ENCODE data around the gene ACSF3. TPM values are rescaled to one million over a fixed set of nuclear protein-coding genes. Genes with fewer than 3 reads are reported as not detected.

The ACSF3 gene
- total and polyA plus RNA-seq, 2 of the 4 experiments (the other 2 are of a cell fraction), result 9.5 to 14.2 TPM

GRCh38 chr16:89057738-89058137 lies 35.9 kb upstream of the ACSF3 start:
- 92% methylated on average over 2 of the region's 9 CpGs; no CpG with 5 or more reads in 1 of the 2 experiments for WGBS, 2 experiments (ENCODE audit: extremely low coverage in 2 of 2, insufficient read length in 1 of 2)
- BruUV-seq (replicated peaks), result no TSS peak
- Histone ChIP-seq H3K18ac (ENCODE audit: low read depth, low read length) (no peak overlapping the region), H2AK5ac (ENCODE audit: low read depth, low read length) (no peak overlapping the region), H4K8ac (ENCODE audit: low read depth in 2 of 2, low read length in 2 of 2) (no peak overlapping the region), H3K9me3 (ENCODE audit: control insufficient read depth, insufficient read depth, low read length) (no peaks in the 10 kb centered on the region), H3K36me3 (ENCODE audit: control insufficient read depth, insufficient read depth, low read length) (no peaks in the 10 kb centered on the region), H3K23ac (ENCODE audit: low read depth, low read length) (no peak overlapping the region), H3K4ac (ENCODE audit: low read depth, low read length) (no peak overlapping the region), H3K27me3 (ENCODE audit: control insufficient read depth, insufficient read depth, low read length) (peaks cover 22% of the 10 kb centered on the region), H3K4me1 (ENCODE audit: control insufficient read depth, insufficient read depth, low read length) (no peaks in the 10 kb centered on the region), H3K4me2 (ENCODE audit: low read depth, low read length) (no peak overlapping the region), H3K9me1 (ENCODE audit: insufficient read depth, low read length) (no peaks in the 10 kb centered on the region), H3K79me1 (ENCODE audit: low read depth in 1 of 2, low read length in 2 of 2) (no peaks in the 10 kb centered on the region), H4K91ac (ENCODE audit: insufficient read depth, low read depth, low read length) (no peak overlapping the region), H3K27ac (ENCODE audit: insufficient read depth, low read length) (no peak overlapping the region), H2BK20ac (ENCODE audit: low read depth, low read length) (no peak overlapping the region), H3K14ac (replicated peaks; ENCODE audit: low read depth, low read length) (no peak overlapping the region), H4K20me1 (ENCODE audit: insufficient read depth, low read length) (no peaks in the 10 kb centered on the region), H3K4me3 (ENCODE audit: insufficient read depth, low read depth, low read length) (no peak overlapping the region), H2BK120ac (ENCODE audit: low read depth, low read length) (no peak overlapping the region), H3K56ac (ENCODE audit: extremely low read depth, insufficient read depth, low read length) (no peak overlapping the region), H4K5ac (ENCODE audit: low read depth, low read length) (no peak overlapping the region), H2BK5ac (ENCODE audit: low read depth, low read length, poor library complexity, severe bottlenecking) (no peak overlapping the region), H2BK15ac (ENCODE audit: low read depth, low read length) (no peak overlapping the region), H2AFZ (replicated peaks; ENCODE audit: low read length, poor library complexity) (no peak overlapping the region), H3K9ac (ENCODE audit: low read depth, low read length) (no peak overlapping the region), H2AK9ac (replicated peaks; ENCODE audit: low read depth, low read length, poor library complexity) (no peak overlapping the region)
- intact Hi-C loops (cut with micrococcal nuclease), result no loop called here
- dilution Hi-C loops (cut with HindIII; ENCODE audit: low sequenced_read_pairs, unreplicated experiment), result no loop called here
- in situ Hi-C loops (cut with MboI; ENCODE audit: low sequenced_read_pairs), result no loop called here
- TF ChIP-seq CEBPB (IDR thresholded peaks at IDR 0.05; ENCODE audit: low read depth, low read length) (no peak), MAZ (IDR thresholded peaks at IDR 0.05; ENCODE audit: borderline replicate concordance, low read depth, low read length) (no peak), SMC3 (IDR thresholded peaks at IDR 0.05; ENCODE audit: low read depth, low read length) (no peak), RCOR1 (IDR thresholded peaks at IDR 0.05; ENCODE audit: insufficient replicate concordance, low read length) (no peak), MAFK (IDR thresholded peaks at IDR 0.05; ENCODE audit: low read depth, low read length) (no peak), RAD21 (IDR thresholded peaks at IDR 0.05; ENCODE audit: low read length) (no peak), BHLHE40 (IDR thresholded peaks at IDR 0.05; ENCODE audit: low read depth, low read length) (no peak), POLR2A (IDR thresholded peaks at IDR 0.05; ENCODE audit: low read depth, low read length) (no peak), MXI1 (IDR thresholded peaks at IDR 0.05; ENCODE audit: borderline replicate concordance, low read depth, low read length) (no peak), ELK1 (IDR thresholded peaks at IDR 0.05; ENCODE audit: borderline replicate concordance, low read depth, low read length) (no peak), FOS (IDR thresholded peaks at IDR 0.05; ENCODE audit: low read depth, low read length) (no peak), CHD1 (IDR thresholded peaks at IDR 0.05; ENCODE audit: low read depth, low read length) (no peak)
- TF ChIP-seq, protein P1, sequence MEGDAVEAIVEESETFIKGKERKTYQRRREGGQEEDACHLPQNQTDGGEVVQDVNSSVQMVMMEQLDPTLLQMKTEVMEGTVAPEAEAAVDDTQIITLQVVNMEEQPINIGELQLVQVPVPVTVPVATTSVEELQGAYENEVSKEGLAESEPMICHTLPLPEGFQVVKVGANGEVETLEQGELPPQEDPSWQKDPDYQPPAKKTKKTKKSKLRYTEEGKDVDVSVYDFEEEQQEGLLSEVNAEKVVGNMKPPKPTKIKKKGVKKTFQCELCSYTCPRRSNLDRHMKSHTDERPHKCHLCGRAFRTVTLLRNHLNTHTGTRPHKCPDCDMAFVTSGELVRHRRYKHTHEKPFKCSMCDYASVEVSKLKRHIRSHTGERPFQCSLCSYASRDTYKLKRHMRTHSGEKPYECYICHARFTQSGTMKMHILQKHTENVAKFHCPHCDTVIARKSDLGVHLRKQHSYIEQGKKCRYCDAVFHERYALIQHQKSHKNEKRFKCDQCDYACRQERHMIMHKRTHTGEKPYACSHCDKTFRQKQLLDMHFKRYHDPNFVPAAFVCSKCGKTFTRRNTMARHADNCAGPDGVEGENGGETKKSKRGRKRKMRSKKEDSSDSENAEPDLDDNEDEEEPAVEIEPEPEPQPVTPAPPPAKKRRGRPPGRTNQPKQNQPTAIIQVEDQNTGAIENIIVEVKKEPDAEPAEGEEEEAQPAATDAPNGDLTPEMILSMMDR (conservative IDR thresholded peaks at IDR 0.05; ENCODE audit: low read depth, low read length), result no peak
- ATAC-seq (ENCODE audit: low read depth) (no peak), DNase-seq (no peak)
- POLR2A ChIA-PET (ENCODE audit: unreplicated experiment), result no interaction called here
- CTCF ChIA-PET, result no interaction called here
